Testis (tissue), 3 donors: ENCODE data around the gene SH3RF2. TPM values are rescaled to one million over a fixed set of nuclear protein-coding genes. Genes with fewer than 3 reads are reported as not detected.

ENCODE experiments used
- DNase-seq: peaks from one replicate; pipeline ENCODE4 v3.0.0-alpha.2; 2019
- H3K27ac ChIP-seq, 2 donors: fragments of 200-600 bp; sonication (generic); one replicate each; pipeline ENCODE4 v1.5.1; 2019
- H3K27me3 ChIP-seq: fragments of 200-600 bp; sonication (generic); one replicate; pipeline ENCODE4 v1.5.1; 2019
- H3K36me3 ChIP-seq: fragments of 200-600 bp; sonication (generic); one replicate; pipeline ENCODE4 v1.5.1; 2017; ENCODE audit warnings: low read depth; ENCODE audit errors: missing control alignments
- H3K4me1 ChIP-seq: fragments of 200-600 bp; sonication (generic); one replicate; pipeline ENCODE4 v1.5.1; 2019
- H3K4me3 ChIP-seq, 2 donors: fragments of 200-600 bp; sonication (generic); one replicate each; pipeline ENCODE4 v1.5.1; 2017 to 2019
- H3K9me3 ChIP-seq: fragments of 200-600 bp; sonication (generic); one replicate; pipeline ENCODE4 v1.5.1; 2017
- CTCF ChIP-seq, 3 experiments: fragments of 450-650 bp in 2 of 3; fragments of 200-600 bp in 1 of 3; sonication (generic) in 1 of 3; IDR thresholded peaks; one replicate each; pipeline ENCODE4 v1.5.1; 2016 to 2019; ENCODE audit warnings: antibody characterized with exemption in 3 of 3, mild to moderate bottlenecking in 2 of 3, moderate library complexity in 1 of 3
- POLR2A ChIP-seq: fragments of 450-650 bp; IDR thresholded peaks from one replicate; pipeline ENCODE4 v1.6.1; 2017; ENCODE audit warnings: antibody characterized with exemption, mild to moderate bottlenecking, moderate library complexity
- WGBS, 2 donors: methylation state at CpG; one replicate each; pipeline ENCODE4 v1.1.5; 2018; 5-methylcytosine and 5-hydroxymethylcytosine counted together
- intact Hi-C: fragments of 100-400 bp; cut with DNase I; formaldehyde crosslinking; loops from one replicate; pipeline ENCODE4 v1.15.1; 2023; ENCODE audit warnings: low total_unique reads
- polyA plus RNA-seq: library from polyadenylated mRNA; stranded (reverse); fragments of 350-450 nt; fragmentation: Illumina TruSeq; extraction: RNeasy Lipid Tissue Mini Kit (QIAGEN cat#74804); gene quantifications from one replicate; pipeline ENCODE4 v1.2.3, GENCODE V29; 2014; ENCODE audit warnings: low read depth, low replicate concordance; ENCODE audit not compliant: insufficient read depth
- total RNA-seq, 2 donors: library from RNA; depleted of rRNA; stranded (reverse); fragments of >200 nt; gene quantifications; one replicate each; pipeline ENCODE4 v1.2.3, GENCODE V29; 2016

The SH3RF2 gene
- total and polyA plus RNA-seq, 3 donors from 2014 or later = 127 to 416 (median 378) TPM

- H3K27me3 ChIP-seq = no peaks in the 10 kb centered on the region
- no peak overlapping the region for H3K27ac ChIP-seq
- H3K36me3 ChIP-seq = no peaks in the 10 kb centered on the region
- H3K4me1 ChIP-seq = peaks cover 14% of the 10 kb centered on the region
- no peaks in the 10 kb centered on the region for H3K9me3 ChIP-seq
- DNase-seq = no peak
- TF ChIP-seq POLR2A (no peak), CTCF (IDR thresholded peaks at IDR 0.05) (no peak)
- intact Hi-C loops = no loop called here
- 90 to 95% methylated on average over 5 of the region's 5 CpGs for WGBS, 2 donors
- no peak overlapping the region for H3K4me3 ChIP-seq
Measured at GRCh38 chr5:146042628-146043279, 106.4 kb downstream of the SH3RF2 start.

GRCh38 chr5:146043722-146044121 is 107.3 kb downstream of the SH3RF2 start:
- H3K27me3 ChIP-seq = no peaks in the 10 kb centered on the region
- no peak for TF ChIP-seq POLR2A
- no peak for TF ChIP-seq CTCF (IDR thresholded peaks at IDR 0.05)
- no peak for DNase-seq
- no peaks in the 10 kb centered on the region for H3K36me3 ChIP-seq
- WGBS, 2 donors = 93 to 95% methylated on average over 4 of the region's 4 CpGs
- H3K27ac ChIP-seq = no peak overlapping the region
- H3K9me3 ChIP-seq = no peaks in the 10 kb centered on the region
- H3K4me1 ChIP-seq = peaks cover 17% of the 10 kb centered on the region
- intact Hi-C loops = no loop called here
- no peak overlapping the region for H3K4me3 ChIP-seq

- Histone ChIP-seq H3K4me1 (peaks cover 13% of the 10 kb centered on the region), H3K27ac (no peak overlapping the region), H3K27me3 (no peaks in the 10 kb centered on the region), H3K4me3 (no peak overlapping the region), H3K36me3 (no peaks in the 10 kb centered on the region), H3K9me3 (no peaks in the 10 kb centered on the region)
- TF ChIP-seq CTCF (IDR thresholded peaks at IDR 0.05) (no peak), POLR2A (no peak)
- WGBS, 2 donors = 72 to 75% methylated on average over 2 to 4 of the region's 4 CpGs
- no peak for DNase-seq
- intact Hi-C loops = no loop called here
Measured at GRCh38 chr5:146047396-146047795, 111.0 kb downstream of the SH3RF2 start.

GRCh38 chr5:146048994-146049703 is 112.8 kb downstream of the SH3RF2 start:
- TF ChIP-seq POLR2A (no peak), CTCF (IDR thresholded peaks at IDR 0.05) (peak; percentile 59 to 65 (median 65))
- 53 to 67% methylated on average over 15 of the region's 15 CpGs for WGBS, 2 donors
- H3K27me3 ChIP-seq = no peaks in the 10 kb centered on the region
- peak overlapping the region in 1 of 2 donors; percentile 21 for H3K27ac ChIP-seq
- no peaks in the 10 kb centered on the region for H3K36me3 ChIP-seq
- H3K4me3 ChIP-seq = no peak overlapping the region
- no peaks in the 10 kb centered on the region for H3K9me3 ChIP-seq
- H3K4me1 ChIP-seq = peaks cover 13% of the 10 kb centered on the region
- intact Hi-C loops = no loop called here
- DNase-seq = peak; percentile 75

- H3K27ac ChIP-seq = no peak overlapping the region
- no peaks in the 10 kb centered on the region for H3K9me3 ChIP-seq
- no peak for TF ChIP-seq CTCF (IDR thresholded peaks at IDR 0.05)
- TF ChIP-seq POLR2A = no peak
- H3K36me3 ChIP-seq = no peaks in the 10 kb centered on the region
- H3K4me3 ChIP-seq = no peak overlapping the region
- intact Hi-C loops = no loop called here
- WGBS, 2 donors = 47% methylated on average over 3 of the region's 3 CpGs
- DNase-seq = no peak
- peaks cover 13% of the 10 kb centered on the region for H3K4me1 ChIP-seq
- no peaks in the 10 kb centered on the region for H3K27me3 ChIP-seq
Measured at GRCh38 chr5:146049704-146050026, 113.3 kb downstream of the SH3RF2 start.
